DOHH2 (cell line): ENCODE data around the gene RBKS.

Experiments
- H3F3A ChIP-seq: fragments of 200-600 bp; sonication (generic), shearing (Covaris generic); 2 replicates; pipeline ENCODE4 v1.6.0; 2016; ENCODE audit warnings: antibody characterized with exemption, mild to moderate bottlenecking; ENCODE audit not compliant: control insufficient read depth, insufficient read depth
- H3K27ac ChIP-seq: fragments of 200-600 bp; sonication (generic); 2 replicates; pipeline ENCODE4 v1.5.1; 2014; ENCODE audit warnings: low read depth, mild to moderate bottlenecking, low read length, moderate library complexity
- H3K27me3 ChIP-seq: fragments of 200-600 bp; sonication (generic); 2 replicates; pipeline ENCODE4 v1.6.1; 2014; ENCODE audit warnings: mild to moderate bottlenecking, low read length, mixed read lengths; ENCODE audit not compliant: control insufficient read depth
- H3K36me3 ChIP-seq: fragments of 200-600 bp; sonication (generic); 2 replicates; pipeline ENCODE4 v1.6.1; 2014; ENCODE audit warnings: mild to moderate bottlenecking, low read length, moderate library complexity, mixed read lengths; ENCODE audit not compliant: control insufficient read depth
- H3K4me1 ChIP-seq: fragments of 200-600 bp; sonication (generic); 2 replicates; pipeline ENCODE4 v1.6.1; 2014; ENCODE audit warnings: mild to moderate bottlenecking, low read length, mixed read lengths; ENCODE audit not compliant: control insufficient read depth
- H3K4me2 ChIP-seq: fragments of 200-600 bp; sonication (generic); 2 replicates; pipeline ENCODE4 v1.6.0; 2014; ENCODE audit warnings: mild to moderate bottlenecking, low read length, moderate library complexity
- H3K4me3 ChIP-seq: fragments of 200-600 bp; sonication (generic); 2 replicates; pipeline ENCODE4 v1.5.1; 2014; ENCODE audit warnings: mild to moderate bottlenecking, low read length, mixed read lengths
- H3K79me2 ChIP-seq: fragments of 200-600 bp; sonication (generic); 2 replicates; pipeline ENCODE4 v1.6.1; 2014; ENCODE audit warnings: mild to moderate bottlenecking, low read length, mixed read lengths; ENCODE audit not compliant: control insufficient read depth
- H3K9me2 ChIP-seq: fragments of 200-600 bp; sonication (generic); replicated peaks from 2 replicates; pipeline ENCODE4 v1.6.1; 2014; ENCODE audit warnings: mild to moderate bottlenecking, low read length, mixed read lengths; ENCODE audit not compliant: control insufficient read depth
- H3K9me3 ChIP-seq: fragments of 200-600 bp; sonication (generic); 2 replicates; pipeline ENCODE4 v1.6.1; 2014; ENCODE audit warnings: antibody characterized with exemption, low read length, mixed read lengths; ENCODE audit not compliant: control insufficient read depth, insufficient read depth
- H4K20me1 ChIP-seq: fragments of 200-600 bp; sonication (generic); 2 replicates; pipeline ENCODE4 v1.6.0; 2014; ENCODE audit warnings: low read depth, mild to moderate bottlenecking, antibody characterized with exemption, low read length, moderate library complexity; ENCODE audit not compliant: control insufficient read depth, insufficient read depth
- EZH2phosphoT487 ChIP-seq: fragments of 200-600 bp; sonication (generic); IDR thresholded peaks from 2 replicates; pipeline ENCODE4 v1.6.1; 2017; ENCODE audit warnings: borderline replicate concordance, mild to moderate bottlenecking, antibody characterized with exemption, low read length, moderate library complexity, mixed read lengths
- TF ChIP-seq, protein P1 (sequence below): fragments of 200-600 bp; sonication (generic); IDR thresholded peaks from one replicate; pipeline ENCODE4 v1.5.1; 2014; ENCODE audit warnings: antibody characterized with exemption, mild to moderate bottlenecking, low read depth, low read length; ENCODE audit not compliant: poor library complexity, severe bottlenecking

RBKS gene

DNA sequence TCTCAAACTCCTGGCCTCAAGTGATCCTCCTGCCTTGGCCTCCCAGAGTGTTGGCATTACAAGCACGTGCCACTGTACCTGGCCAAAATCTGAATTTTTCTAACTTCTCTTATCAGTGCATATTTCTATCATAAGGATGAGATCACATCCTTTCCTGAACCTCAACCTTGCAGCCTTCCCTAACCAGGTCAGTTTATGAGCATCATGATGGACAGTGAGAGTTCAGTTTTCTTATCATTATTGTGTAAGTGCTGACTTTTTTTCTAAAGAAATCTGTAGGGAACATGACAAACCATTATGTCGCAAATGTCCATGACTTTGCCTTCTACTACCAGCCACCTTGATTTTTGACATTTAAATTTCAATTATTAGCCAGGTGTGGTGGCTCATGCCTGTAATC, 87.1 kb downstream of the RBKS start:
- no peak overlapping the region for H3K27ac ChIP-seq
- no peaks in the 10 kb centered on the region; the same call in 1 of the 2 replicates for H3K27me3 ChIP-seq
- H3K4me3 ChIP-seq: no peak overlapping the region
- no peaks in the 10 kb centered on the region for H3K79me2 ChIP-seq
- no peak overlapping the region for H3K4me2 ChIP-seq
- H3K9me3 ChIP-seq: no peaks in the 10 kb centered on the region
- no peaks in the 10 kb centered on the region for H4K20me1 ChIP-seq
- no peaks in the 10 kb centered on the region for H3F3A ChIP-seq
- TF ChIP-seq, protein P1, sequence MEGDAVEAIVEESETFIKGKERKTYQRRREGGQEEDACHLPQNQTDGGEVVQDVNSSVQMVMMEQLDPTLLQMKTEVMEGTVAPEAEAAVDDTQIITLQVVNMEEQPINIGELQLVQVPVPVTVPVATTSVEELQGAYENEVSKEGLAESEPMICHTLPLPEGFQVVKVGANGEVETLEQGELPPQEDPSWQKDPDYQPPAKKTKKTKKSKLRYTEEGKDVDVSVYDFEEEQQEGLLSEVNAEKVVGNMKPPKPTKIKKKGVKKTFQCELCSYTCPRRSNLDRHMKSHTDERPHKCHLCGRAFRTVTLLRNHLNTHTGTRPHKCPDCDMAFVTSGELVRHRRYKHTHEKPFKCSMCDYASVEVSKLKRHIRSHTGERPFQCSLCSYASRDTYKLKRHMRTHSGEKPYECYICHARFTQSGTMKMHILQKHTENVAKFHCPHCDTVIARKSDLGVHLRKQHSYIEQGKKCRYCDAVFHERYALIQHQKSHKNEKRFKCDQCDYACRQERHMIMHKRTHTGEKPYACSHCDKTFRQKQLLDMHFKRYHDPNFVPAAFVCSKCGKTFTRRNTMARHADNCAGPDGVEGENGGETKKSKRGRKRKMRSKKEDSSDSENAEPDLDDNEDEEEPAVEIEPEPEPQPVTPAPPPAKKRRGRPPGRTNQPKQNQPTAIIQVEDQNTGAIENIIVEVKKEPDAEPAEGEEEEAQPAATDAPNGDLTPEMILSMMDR: no peak
- TF ChIP-seq EZH2phosphoT487: no peak
- H3K4me1 ChIP-seq: no peaks in the 10 kb centered on the region
- no peaks in the 10 kb centered on the region for H3K9me2 ChIP-seq
- H3K36me3 ChIP-seq: no peaks in the 10 kb centered on the region

DNA sequence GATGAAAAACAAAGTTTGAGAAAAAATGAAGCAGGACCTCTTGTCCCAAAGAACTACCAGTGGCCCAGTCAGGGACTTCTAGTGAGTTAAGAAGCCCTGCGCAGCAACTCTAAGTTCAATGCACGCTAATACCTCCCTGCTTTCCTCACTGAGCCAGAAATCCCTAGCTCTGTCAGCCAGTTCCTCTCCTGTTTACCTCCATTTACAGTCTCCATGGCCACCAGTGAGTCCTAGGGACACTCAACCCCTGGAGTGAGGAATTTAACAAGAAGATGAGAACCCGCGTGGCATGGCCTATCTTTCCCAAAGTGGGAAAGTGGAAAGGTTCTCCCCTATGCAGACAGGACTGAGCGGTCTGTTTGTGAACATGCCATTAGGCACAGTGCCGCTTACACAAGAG, 87.6 kb downstream of the RBKS start:
- Histone ChIP-seq H3F3A (no peaks in the 10 kb centered on the region), H3K36me3 (no peaks in the 10 kb centered on the region), H3K4me1 (no peaks in the 10 kb centered on the region), H3K4me2 (no peak overlapping the region), H3K27ac (no peak overlapping the region), H3K9me3 (no peaks in the 10 kb centered on the region), H3K9me2 (no peaks in the 10 kb centered on the region), H3K27me3 (no peaks in the 10 kb centered on the region; the same call in 1 of the 2 replicates), H3K4me3 (no peak overlapping the region), H3K79me2 (no peaks in the 10 kb centered on the region), H4K20me1 (no peaks in the 10 kb centered on the region)
- TF ChIP-seq, protein P1: no peak
- no peak for TF ChIP-seq EZH2phosphoT487

DNA sequence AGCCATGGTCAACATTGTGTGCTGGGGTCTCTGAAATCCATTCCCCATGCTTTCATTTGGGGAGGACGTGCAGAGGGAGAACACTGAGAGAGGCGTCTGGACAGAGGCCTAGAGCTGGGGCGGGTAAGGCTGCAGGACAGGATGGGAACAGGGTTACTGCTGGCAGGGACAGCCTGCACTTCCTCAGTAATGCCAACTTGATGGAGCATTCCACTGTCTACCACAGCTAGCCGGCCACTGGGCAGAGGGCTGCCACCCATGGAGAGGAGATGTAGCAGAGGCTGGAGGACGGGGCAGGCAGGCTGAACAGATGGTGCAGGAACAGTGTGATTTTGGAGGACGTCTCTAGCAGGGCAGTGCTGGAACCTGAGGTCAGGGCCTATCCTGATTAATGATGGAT, 89.3 kb downstream of the RBKS start:
- Histone ChIP-seq H3K79me2 (no peaks in the 10 kb centered on the region), H3K36me3 (no peaks in the 10 kb centered on the region), H3F3A (no peaks in the 10 kb centered on the region), H3K27ac (no peak overlapping the region), H3K9me2 (no peaks in the 10 kb centered on the region), H4K20me1 (no peaks in the 10 kb centered on the region), H3K4me3 (no peak overlapping the region), H3K27me3 (no peaks in the 10 kb centered on the region), H3K9me3 (no peaks in the 10 kb centered on the region), H3K4me2 (no peak overlapping the region), H3K4me1 (no peaks in the 10 kb centered on the region)
- TF ChIP-seq, protein P1: no peak

DNA sequence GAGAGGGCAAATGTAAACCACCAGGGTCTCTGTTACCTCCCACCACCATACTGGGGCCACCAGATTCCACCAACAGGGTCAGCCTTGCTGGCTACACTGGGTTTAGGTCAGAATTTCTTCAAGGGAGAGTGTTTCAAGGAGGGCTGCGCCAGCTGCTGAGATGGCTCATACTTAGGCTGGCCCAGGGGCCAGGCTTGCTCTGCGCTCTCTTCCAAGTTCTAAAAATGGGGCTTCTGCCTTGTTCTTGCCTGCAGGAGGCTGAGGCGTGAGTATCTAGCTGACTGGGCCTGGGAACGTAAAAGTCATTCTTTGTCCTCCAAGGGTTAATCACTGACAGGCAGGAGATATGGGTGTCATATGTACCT, 90.6 kb downstream of the RBKS start:
- Histone ChIP-seq H3K27me3 (no peaks in the 10 kb centered on the region), H3K36me3 (no peaks in the 10 kb centered on the region), H3K79me2 (no peaks in the 10 kb centered on the region), H3K4me3 (no peak overlapping the region), H3K27ac (no peak overlapping the region), H4K20me1 (no peaks in the 10 kb centered on the region), H3K4me2 (no peak overlapping the region), H3K4me1 (no peaks in the 10 kb centered on the region), H3K9me3 (no peaks in the 10 kb centered on the region), H3F3A (no peaks in the 10 kb centered on the region), H3K9me2 (no peaks in the 10 kb centered on the region)
- TF ChIP-seq EZH2phosphoT487: no peak
- TF ChIP-seq, protein P1: no peak
